GM23338 (cell line): Measurements from ENCODE around the gene DSCAML1. TPM values are rescaled to one million over a fixed set of nuclear protein-coding genes. Genes with fewer than 3 reads are reported as not detected.

Experiments used
- ATAC-seq: fragments of 200-7000 bp; cut with Tn5 transposase; 3 replicates; pipeline ENCODE4 v1.9.1; 2020
- DNase-seq: peaks from one replicate; pipeline ENCODE4 v3.0.0-alpha.2; 2015; ENCODE audit warnings: low spot score
- H2AFZ ChIP-seq: fragments of 200-600 bp; sonication (generic); 2 replicates; pipeline ENCODE4 v1.8.0; 2016; ENCODE audit warnings: antibody characterized with exemption, mild to moderate bottlenecking, moderate library complexity
- H3F3A ChIP-seq: fragments of 200-600 bp; sonication (generic); replicated peaks from 2 replicates; pipeline ENCODE4 v1.8.0; 2017; ENCODE audit warnings: antibody characterized with exemption, mixed run types, low read depth
- H3K27ac ChIP-seq: fragments of 200-600 bp; sonication (generic); 2 replicates; pipeline ENCODE4 v1.6.1; 2016; ENCODE audit warnings: low read depth
- H3K27me3 ChIP-seq: fragments of 200-600 bp; sonication (generic); 2 replicates; pipeline ENCODE4 v1.8.0; 2016; ENCODE audit warnings: mild to moderate bottlenecking, mixed run types, moderate library complexity; ENCODE audit not compliant: insufficient read depth
- H3K36me3 ChIP-seq: fragments of 200-600 bp; sonication (generic); 2 replicates; pipeline ENCODE4 v1.8.0; 2016; ENCODE audit warnings: mild to moderate bottlenecking; ENCODE audit not compliant: insufficient read depth
- H3K4me1 ChIP-seq: fragments of 200-600 bp; sonication (generic); 2 replicates; pipeline ENCODE4 v1.8.0; 2016; ENCODE audit warnings: mild to moderate bottlenecking, moderate library complexity; ENCODE audit not compliant: insufficient read depth
- H3K4me2 ChIP-seq: fragments of 200-600 bp; sonication (generic); 2 replicates; pipeline ENCODE4 v1.7.1; 2017; ENCODE audit warnings: mixed run types
- H3K4me3 ChIP-seq: fragments of 200-600 bp; sonication (generic); 2 replicates; pipeline ENCODE4 v1.6.1; 2016; ENCODE audit warnings: mixed run types
- H3K79me2 ChIP-seq: fragments of 200-600 bp; sonication (generic); replicated peaks from 2 replicates; pipeline ENCODE4 v1.8.0; 2017; ENCODE audit warnings: mild to moderate bottlenecking; ENCODE audit not compliant: insufficient read depth
- H3K9me2 ChIP-seq: fragments of 200-600 bp; sonication (generic); 2 replicates; pipeline ENCODE4 v1.8.0; 2017; ENCODE audit not compliant: insufficient read depth
- H4K20me1 ChIP-seq: fragments of 200-600 bp; sonication (generic); replicated peaks from 2 replicates; pipeline ENCODE4 v1.8.0; 2017; ENCODE audit warnings: mild to moderate bottlenecking; ENCODE audit not compliant: insufficient read depth
- H3K27ac Mint-ChIP-seq: 2 replicates; pipeline ENCODE4 v1.8.0; 2020; ENCODE audit warnings: inconsistent platforms, mild to moderate bottlenecking, moderate library complexity, mixed read lengths
- H3K27me3 Mint-ChIP-seq: 3 replicates; pipeline ENCODE4 v1.8.0; 2022; ENCODE audit warnings: low read depth, mild to moderate bottlenecking, moderate library complexity, mixed read lengths, inconsistent platforms; ENCODE audit not compliant: insufficient read depth, poor library complexity
- H3K36me3 Mint-ChIP-seq: 3 replicates; pipeline ENCODE4 v1.8.0; 2021; ENCODE audit warnings: low read depth, mild to moderate bottlenecking, inconsistent platforms, moderate library complexity, mixed read lengths
- H3K4me1 Mint-ChIP-seq: 3 replicates; pipeline ENCODE4 v1.8.0; 2020; ENCODE audit warnings: mild to moderate bottlenecking, inconsistent platforms, mixed read lengths
- H3K4me3 Mint-ChIP-seq: 3 replicates; pipeline ENCODE4 v1.8.0; 2021; ENCODE audit warnings: moderate library complexity, mild to moderate bottlenecking, inconsistent platforms, mixed read lengths
- H3K9me3 Mint-ChIP-seq: 3 replicates; pipeline ENCODE4 v1.8.0; 2020; ENCODE audit warnings: moderate library complexity, mild to moderate bottlenecking, inconsistent platforms, mixed read lengths
- CREB1 ChIP-seq: fragments of 250-450 bp; sonication (Bioruptor Pico); IDR thresholded peaks from 2 replicates; pipeline ENCODE4 v1.5.0; 2020; ENCODE audit warnings: low read depth, mild to moderate bottlenecking, moderate library complexity
- CTCF ChIP-seq, 2 experiments: fragments of 200-600 bp in 1 of 2; sonication (generic) in 1 of 2; conservative IDR thresholded peaks; 2 replicates each; pipeline versions ENCODE4 v1.5.1 to v1.6.1; 2016 to 2017; ENCODE audit warnings: antibody characterized with exemption in 2 of 2, low read depth in 2 of 2, mild to moderate bottlenecking in 2 of 2, moderate library complexity in 1 of 2
- EZH2 ChIP-seq: fragments of 200-600 bp; sonication (generic); IDR thresholded peaks from one replicate; pipeline ENCODE4 v1.8.0; 2017; ENCODE audit warnings: antibody characterized with exemption, mild to moderate bottlenecking, low read depth; ENCODE audit not compliant: unreplicated experiment
- EZH2phosphoT487 ChIP-seq: fragments of 200-600 bp; sonication (generic); IDR thresholded peaks from one replicate; pipeline ENCODE4 v1.8.1; 2018; ENCODE audit warnings: antibody characterized with exemption; ENCODE audit not compliant: unreplicated experiment
- JUNB ChIP-seq: IDR thresholded peaks from one replicate; pipeline ENCODE4 v1.6.1; 2016; ENCODE audit warnings: antibody characterized with exemption; ENCODE audit not compliant: unreplicated experiment
- NANOG ChIP-seq: IDR thresholded peaks from 2 replicates; pipeline ENCODE4 v1.6.1; 2016; ENCODE audit warnings: antibody characterized with exemption, borderline replicate concordance
- POLR2AphosphoS5 ChIP-seq: IDR thresholded peaks from 2 replicates; pipeline ENCODE4 v1.6.1; 2016; ENCODE audit warnings: antibody characterized with exemption, low read depth
- REST ChIP-seq: IDR thresholded peaks from one replicate; pipeline ENCODE4 v1.6.1; 2018; ENCODE audit warnings: antibody characterized with exemption; ENCODE audit not compliant: unreplicated experiment
- ZNF114 ChIP-seq: fragments of 250-450 bp; sonication (Bioruptor Pico); IDR thresholded peaks from 2 replicates; pipeline ENCODE4 v1.5.0; 2020; ENCODE audit warnings: mild to moderate bottlenecking, moderate library complexity
- ZNF462 ChIP-seq: fragments of 250-450 bp; sonication (Bioruptor Pico); IDR thresholded peaks from 2 replicates; pipeline ENCODE4 v1.5.0; 2020; ENCODE audit warnings: mild to moderate bottlenecking, moderate library complexity
- polyA plus RNA-seq: library from polyadenylated mRNA; unstranded; fragments of >200 nt; fragmentation: Nextera tagmentation; extraction: Ambion mirVana; gene quantifications from 2 replicates; pipeline ENCODE4 v1.2.1, GENCODE V29; 2016
- total RNA-seq: library from RNA; depleted of rRNA; stranded (reverse); fragments of >200 nt; shearing (Covaris generic); gene quantifications from 2 replicates; pipeline ENCODE4 v1.2.3, GENCODE V29; 2014
- TF ChIP-seq, protein P1 (sequence below): IDR thresholded peaks from 2 replicates; pipeline ENCODE4 v1.6.1; 2016; ENCODE audit warnings: antibody characterized with exemption

DSCAML1 gene
- total and polyA plus RNA-seq, 2 experiments from 2014 or later = 0.17 TPM; not detected in 1

- TF ChIP-seq ZNF462 (CRISPR knock-in tag) = no peak
- TF ChIP-seq, protein P1, sequence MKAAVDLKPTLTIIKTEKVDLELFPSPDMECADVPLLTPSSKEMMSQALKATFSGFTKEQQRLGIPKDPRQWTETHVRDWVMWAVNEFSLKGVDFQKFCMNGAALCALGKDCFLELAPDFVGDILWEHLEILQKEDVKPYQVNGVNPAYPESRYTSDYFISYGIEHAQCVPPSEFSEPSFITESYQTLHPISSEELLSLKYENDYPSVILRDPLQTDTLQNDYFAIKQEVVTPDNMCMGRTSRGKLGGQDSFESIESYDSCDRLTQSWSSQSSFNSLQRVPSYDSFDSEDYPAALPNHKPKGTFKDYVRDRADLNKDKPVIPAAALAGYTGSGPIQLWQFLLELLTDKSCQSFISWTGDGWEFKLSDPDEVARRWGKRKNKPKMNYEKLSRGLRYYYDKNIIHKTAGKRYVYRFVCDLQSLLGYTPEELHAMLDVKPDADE = no peak
These were observed 202.3 kb downstream of the DSCAML1 start (continued) for GRCh38 chr11:117594721-117595120.

DNA sequence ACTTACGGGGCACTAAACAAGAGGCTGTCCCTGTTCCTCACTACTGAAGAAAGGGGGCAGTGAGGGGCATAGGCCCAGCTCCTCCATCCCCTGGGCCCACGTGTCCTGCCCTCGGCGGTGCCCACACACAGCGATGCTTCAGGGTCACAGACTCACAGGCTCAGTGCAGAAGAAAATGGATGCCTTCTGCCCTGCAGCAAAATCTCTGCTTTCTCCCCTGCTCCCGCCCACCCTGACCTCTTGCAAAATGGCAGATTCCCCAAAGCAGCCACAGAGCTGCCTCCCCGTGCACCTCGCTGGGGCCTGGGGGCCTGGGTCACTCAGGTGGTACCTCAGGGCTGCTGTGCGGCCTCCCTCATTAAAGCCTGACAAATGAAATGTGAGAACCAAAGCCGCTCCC lies 204.0 kb downstream of the DSCAML1 start:
- H3K36me3 ChIP-seq = no peaks in the 10 kb centered on the region
- no peaks in the 10 kb centered on the region for H3K27me3 ChIP-seq
- no peak for DNase-seq
- H3K9me2 ChIP-seq = no peaks in the 10 kb centered on the region
- H3K79me2 ChIP-seq = no peaks in the 10 kb centered on the region
- 0 out of 2 replicates have a peak, but pooled peaks cover 2% of the 10 kb centered on the region for H4K20me1 ChIP-seq
- H2AFZ ChIP-seq = no peak overlapping the region
- Mint-ChIP-seq H3K36me3 (no peaks in the 10 kb centered on the region), H3K9me3 (no peaks in the 10 kb centered on the region), H3K27ac (no peak overlapping the region), H3K4me1 (peaks cover 8% of the 10 kb centered on the region), H3K27me3 (peaks cover 8% of the 10 kb centered on the region), H3K4me3 (no peak overlapping the region)
- no peak overlapping the region for H3K4me2 ChIP-seq
- ATAC-seq = no peak
- no peaks in the 10 kb centered on the region for H3K4me1 ChIP-seq
- no peak overlapping the region for H3K4me3 ChIP-seq
- no peak overlapping the region for H3K27ac ChIP-seq
- no peaks in the 10 kb centered on the region for H3F3A ChIP-seq
- TF ChIP-seq EZH2phosphoT487 (no peak), CREB1 (CRISPR knock-in tag) (no peak), CTCF (conservative IDR thresholded peaks at IDR 0.05; ENCODE audit: low read depth in 2 of 2) (no peak), POLR2AphosphoS5 (no peak), JUNB (no peak), REST (no peak), ZNF114 (no peak), EZH2 (no peak), NANOG (no peak)
- TF ChIP-seq, protein P1 = no peak
